B cell (primary cell): ENCODE results near the gene HLX. TPM values are rescaled to one million over a fixed set of nuclear protein-coding genes. Genes with fewer than 3 reads are reported as not detected.

Source experiments
- ATAC-seq: fragments of 200-7000 bp; cut with Tn5 transposase; one replicate; pipeline ENCODE4 v1.10.0; 2021; ENCODE audit warnings: low read depth, mild to moderate bottlenecking, moderate number of reproducible peaks, moderate library complexity
- CTCF ChIA-PET: fragments of 350-600 bp; sonication (Branson Sonifier 250); formaldehyde crosslinking; loops from one replicate; lab custom pipeline; 2021; ENCODE audit warnings: antibody characterized with exemption, inconsistent platforms; lab: Charles Lee
- POLR2A ChIA-PET: fragments of 350-600 bp; sonication (Branson Sonifier 250); formaldehyde crosslinking; loops from one replicate; lab custom pipeline; 2021; ENCODE audit warnings: antibody characterized with exemption; lab: Charles Lee
- DNase-seq: peaks from one replicate; pipeline ENCODE4 v3.0.0; 2013
- H2AFZ ChIP-seq: 2 replicates; pipeline ENCODE4 v1.6.1; 2012; ENCODE audit warnings: mild to moderate bottlenecking, low read depth, low read length; ENCODE audit not compliant: insufficient read depth, poor library complexity, severe bottlenecking
- H3K27ac ChIP-seq, 2 donors: 1 replicate in 1 of 2; 2 replicates in 1 of 2; pipeline ENCODE4 v1.5.1; 2012 to 2013; ENCODE audit warnings: low read length in 2 of 2, mild to moderate bottlenecking in 2 of 2, moderate library complexity in 1 of 2
- H3K27me3 ChIP-seq, 4 experiments: fragments of 200-600 bp in 1 of 4; sonication (generic) in 1 of 4; replicated peaks in 1 of 4; 1 replicate in 2 of 4; 2 replicates in 2 of 4; pipeline versions ENCODE4 v1.6.1 to v1.7.0; 2013 to 2016; ENCODE audit warnings: low read length in 3 of 4, mild to moderate bottlenecking in 2 of 4, mixed read lengths in 1 of 4, moderate library complexity in 1 of 4; ENCODE audit not compliant: insufficient read depth in 4 of 4, control insufficient read depth in 3 of 4; ENCODE audit errors: control extremely low read depth in 1 of 4
- H3K36me3 ChIP-seq, 2 experiments: replicated peaks in 1 of 2; 1 replicate in 1 of 2; 2 replicates in 1 of 2; pipeline versions ENCODE4 v1.6.1 to v1.7.1; 2013; ENCODE audit warnings: low read length in 1 of 2; ENCODE audit not compliant: insufficient read depth in 2 of 2, control insufficient read depth in 1 of 2; ENCODE audit errors: control extremely low read depth in 1 of 2, extremely low read depth in 1 of 2
- H3K4me1 ChIP-seq, 2 donors: fragments of 200-600 bp in 1 of 2; sonication (generic) in 1 of 2; 1 replicate in 1 of 2; 2 replicates in 1 of 2; pipeline versions ENCODE4 v1.5.1 to v1.6.1; 2013 to 2017; ENCODE audit warnings: low read length in 2 of 2; ENCODE audit not compliant: control insufficient read depth in 2 of 2, insufficient read depth in 2 of 2
- H3K4me2 ChIP-seq: replicated peaks from 2 replicates; pipeline ENCODE3; 2012; ENCODE audit warnings: mild to moderate bottlenecking, low read depth, low read length; ENCODE audit not compliant: poor library complexity, severe bottlenecking
- H3K4me3 ChIP-seq, 5 experiments: fragments of 200-600 bp in 1 of 5; sonication (generic) in 1 of 5; 1 replicate in 3 of 5; 2 replicates in 2 of 5; pipeline versions ENCODE4 v1.5.1 to v1.7.0; 2011 to 2016; ENCODE audit warnings: low read length in 4 of 5, mild to moderate bottlenecking in 4 of 5, low read depth in 2 of 5, control low read depth in 1 of 5, moderate library complexity in 1 of 5; ENCODE audit not compliant: insufficient read depth in 1 of 5; ENCODE audit errors: control extremely low read depth in 1 of 5, extremely low read depth in 1 of 5
- H3K79me2 ChIP-seq: fragments of 200-600 bp; sonication (generic); one replicate; pipeline ENCODE4 v1.6.0; 2016; ENCODE audit warnings: low read length; ENCODE audit not compliant: control insufficient read depth, insufficient read depth
- H3K9ac ChIP-seq: fragments of 200-600 bp; sonication (generic); 2 replicates; pipeline ENCODE4 v1.6.1; 2017; ENCODE audit warnings: mild to moderate bottlenecking, low read length, moderate library complexity
- H3K9me3 ChIP-seq, 3 donors: one replicate each; pipeline versions ENCODE4 v1.6.1 to v1.7.1; 2013; ENCODE audit warnings: low read length in 2 of 3; ENCODE audit not compliant: control insufficient read depth in 2 of 3, insufficient read depth in 1 of 3; ENCODE audit errors: control extremely low read depth in 1 of 3
- H4K20me1 ChIP-seq: 2 replicates; pipeline ENCODE4 v1.6.0; 2012; ENCODE audit warnings: mild to moderate bottlenecking, low read length; ENCODE audit not compliant: insufficient read depth, control insufficient read depth, poor library complexity, severe bottlenecking
- H3K27ac Mint-ChIP-seq: one replicate; pipeline ENCODE4 v1.8.0; 2021; ENCODE audit warnings: mixed read lengths
- H3K27me3 Mint-ChIP-seq: one replicate; pipeline ENCODE4 v1.8.0; 2021; ENCODE audit warnings: mixed read lengths
- H3K4me1 Mint-ChIP-seq: one replicate; pipeline ENCODE4 v1.8.0; 2021; ENCODE audit warnings: mixed read lengths
- H3K4me3 Mint-ChIP-seq: one replicate; pipeline ENCODE4 v1.8.0; 2021; ENCODE audit warnings: mixed read lengths
- H3K9me3 Mint-ChIP-seq: one replicate; pipeline ENCODE4 v1.8.0; 2022; ENCODE audit warnings: mixed read lengths; ENCODE audit not compliant: insufficient read depth
- EZH2 ChIP-seq: IDR thresholded peaks from 2 replicates; pipeline ENCODE4 v1.6.1; 2012; ENCODE audit warnings: borderline replicate concordance, low read depth, mild to moderate bottlenecking, moderate library complexity, low read length; ENCODE audit not compliant: insufficient read depth, poor library complexity, severe bottlenecking
- WGBS: methylation state at CpG from one replicate; pipeline ENCODE4 v1.1.5; 2013; ENCODE audit warnings: missing lambda C conversion rate; ENCODE audit not compliant: insufficient coverage; 5-methylcytosine and 5-hydroxymethylcytosine counted together
- intact Hi-C: fragments of 100-400 bp; cut with micrococcal nuclease; formaldehyde crosslinking; loops from one replicate; pipeline ENCODE4 v1.10.0; 2022
- polyA plus RNA-seq: library from polyadenylated mRNA; depleted of rRNA; stranded (reverse); fragments of >200 nt; gene quantifications from 2 replicates; pipeline ENCODE4 v1.2.3, GENCODE V29; 2012
- total RNA-seq, 2 donors: library from RNA; stranded (reverse); fragments of 120-200 nt in 1 of 2; gene quantifications; 1 replicate in 1 of 2; 2 replicates in 1 of 2; pipeline versions ENCODE4 v1.2.3 to v1.2.4, GENCODE V29; 2013 to 2022
- TF ChIP-seq, protein P1 (sequence below): fragments of 200-600 bp; IDR thresholded peaks from one replicate; pipeline ENCODE4 v1.8.0; 2022; ENCODE audit warnings: antibody characterized with exemption, mild to moderate bottlenecking

Gene HLX
- total and polyA plus RNA-seq, 2 donors (not counting 1 experiment from before 2014, with no cell fraction given), result 3.4 to 9.1 TPM

DNA sequence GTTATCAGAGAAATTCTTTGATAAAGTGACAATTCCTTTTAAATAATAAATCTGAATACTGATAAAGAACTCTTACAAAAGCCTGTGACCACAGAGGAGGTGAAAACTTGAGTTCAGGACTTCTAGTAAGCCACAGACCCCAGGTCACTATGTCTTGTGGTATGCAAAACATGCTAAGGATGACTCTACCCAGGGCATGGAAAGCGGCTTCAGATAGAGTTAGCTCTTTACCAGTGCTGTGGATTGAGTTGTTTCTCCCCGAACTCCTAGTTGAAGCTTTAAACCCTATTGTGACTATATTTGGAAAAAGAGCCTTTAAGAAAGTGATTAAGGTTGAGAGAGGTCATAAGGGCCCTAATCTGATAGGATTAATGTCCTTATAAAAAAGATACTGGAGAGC is 42.3 kb downstream of the HLX start:
- intact Hi-C loops, result no loop called here
- H3K4me3 Mint-ChIP-seq, result no peak overlapping the region
- Histone ChIP-seq H2AFZ (no peak overlapping the region), H3K4me1 (no peaks in the 10 kb centered on the region), H3K4me3 (no peak overlapping the region), H3K27ac (no peak overlapping the region), H3K9ac (no peak overlapping the region), H3K36me3 (no peaks in the 10 kb centered on the region), H4K20me1 (no peaks in the 10 kb centered on the region), H3K27me3 (no peaks in the 10 kb centered on the region), H3K79me2 (no peaks in the 10 kb centered on the region), H3K9me3 (no peaks in the 10 kb centered on the region), H3K4me2 (no peak overlapping the region)
- no peak for DNase-seq
- no peaks in the 10 kb centered on the region for H3K9me3 Mint-ChIP-seq
- ChIA-PET CTCF (no interaction called here), POLR2A (no interaction called here)
- WGBS, result 86% methylated on average over 2 of the region's 2 CpGs
- TF ChIP-seq EZH2, result no peak
- TF ChIP-seq, protein P1, sequence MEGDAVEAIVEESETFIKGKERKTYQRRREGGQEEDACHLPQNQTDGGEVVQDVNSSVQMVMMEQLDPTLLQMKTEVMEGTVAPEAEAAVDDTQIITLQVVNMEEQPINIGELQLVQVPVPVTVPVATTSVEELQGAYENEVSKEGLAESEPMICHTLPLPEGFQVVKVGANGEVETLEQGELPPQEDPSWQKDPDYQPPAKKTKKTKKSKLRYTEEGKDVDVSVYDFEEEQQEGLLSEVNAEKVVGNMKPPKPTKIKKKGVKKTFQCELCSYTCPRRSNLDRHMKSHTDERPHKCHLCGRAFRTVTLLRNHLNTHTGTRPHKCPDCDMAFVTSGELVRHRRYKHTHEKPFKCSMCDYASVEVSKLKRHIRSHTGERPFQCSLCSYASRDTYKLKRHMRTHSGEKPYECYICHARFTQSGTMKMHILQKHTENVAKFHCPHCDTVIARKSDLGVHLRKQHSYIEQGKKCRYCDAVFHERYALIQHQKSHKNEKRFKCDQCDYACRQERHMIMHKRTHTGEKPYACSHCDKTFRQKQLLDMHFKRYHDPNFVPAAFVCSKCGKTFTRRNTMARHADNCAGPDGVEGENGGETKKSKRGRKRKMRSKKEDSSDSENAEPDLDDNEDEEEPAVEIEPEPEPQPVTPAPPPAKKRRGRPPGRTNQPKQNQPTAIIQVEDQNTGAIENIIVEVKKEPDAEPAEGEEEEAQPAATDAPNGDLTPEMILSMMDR, result no peak
- H3K27ac Mint-ChIP-seq, result no peak overlapping the region
- ATAC-seq, result no peak
- H3K27me3 Mint-ChIP-seq, result peaks cover 15% of the 10 kb centered on the region
- H3K4me1 Mint-ChIP-seq, result peaks cover 4% of the 10 kb centered on the region

GRCh38 chr1:220921971-220922635 is 42.9 kb downstream of the HLX start:
- Histone ChIP-seq H3K9me3 (no peaks in the 10 kb centered on the region), H4K20me1 (no peaks in the 10 kb centered on the region), H3K36me3 (no peaks in the 10 kb centered on the region), H2AFZ (no peak overlapping the region), H3K79me2 (no peaks in the 10 kb centered on the region), H3K27me3 (no peaks in the 10 kb centered on the region), H3K27ac (no peak overlapping the region), H3K4me3 (no peak overlapping the region), H3K9ac (no peak overlapping the region), H3K4me2 (no peak overlapping the region), H3K4me1 (no peaks in the 10 kb centered on the region)
- DNase-seq (no peak), ATAC-seq (no peak)
- intact Hi-C loops, result no loop called here
- CTCF ChIA-PET, result no interaction called here
- WGBS, result 34% methylated on average over 3 of the region's 8 CpGs
- peaks cover 4% of the 10 kb centered on the region for H3K4me1 Mint-ChIP-seq
- POLR2A ChIA-PET, result no interaction called here
- peaks cover 18% of the 10 kb centered on the region for H3K27me3 Mint-ChIP-seq
- no peak overlapping the region for H3K4me3 Mint-ChIP-seq
- no peak overlapping the region for H3K27ac Mint-ChIP-seq
- no peaks in the 10 kb centered on the region for H3K9me3 Mint-ChIP-seq
- TF ChIP-seq EZH2, result no peak
- TF ChIP-seq, protein P1, result no peak
